ENCODE measurements around the gene OR2T6. TPM values are rescaled to one million over a fixed set of nuclear protein-coding genes. Genes with fewer than 3 reads are reported as not detected.
"Not testable (repeated sequence)": the region's sequence is repeated elsewhere in the genome, so short reads cannot be mapped to it uniquely, and the experiment has no call there.

The OR2T6 gene
- total and polyA plus RNA-seq, 2 donors (not counting 3 experiments of a cell fraction or from before 2014, with no cell fraction given): not detected

- H3K4me1 ChIP-seq (ENCODE audit: control insufficient read depth, extremely low read depth, insufficient read depth, low read length); H3K4me3 ChIP-seq (replicated peaks in 1 of 3; ENCODE audit: insufficient read depth in 1 of 3, low read depth in 1 of 3, low read length in 3 of 3); H4K20me1 ChIP-seq (replicated peaks; ENCODE audit: control insufficient read depth, extremely low read depth, insufficient read depth, low read length); H2AFZ ChIP-seq (ENCODE audit: low read depth, low read length); BruUV-seq (replicated peaks); intact Hi-C loops (cut with micrococcal nuclease); H3K9ac ChIP-seq (replicated peaks; ENCODE audit: extremely low read depth, insufficient read depth, low read length); H3K79me2 ChIP-seq (ENCODE audit: control insufficient read depth, insufficient read depth, low read length); POLR2A ChIA-PET; DNase-seq (ENCODE audit: low read depth, low spot score); H3K4me2 ChIP-seq (ENCODE audit: insufficient read depth, low read length); H3K9me3 ChIP-seq (replicated peaks; ENCODE audit: control insufficient read depth, insufficient read depth, low read length); CTCF ChIA-PET; FAIRE-seq; dilution Hi-C loops (cut with MboI; ENCODE audit: extremely low pct_ligation_motif_present, low sequenced_read_pairs); H3K36me3 ChIP-seq (ENCODE audit: control insufficient read depth in 2 of 2, extremely low read depth in 1 of 2, insufficient read depth in 2 of 2, low read length in 2 of 2); H3K27me3 ChIP-seq (ENCODE audit: control insufficient read depth in 2 of 2, insufficient read depth in 2 of 2, low read length in 2 of 2); H3K9me1 ChIP-seq (replicated peaks; ENCODE audit: control insufficient read depth, extremely low read depth, insufficient read depth, low read length); H3K27ac ChIP-seq (ENCODE audit: insufficient read depth, low read depth, low read length): not testable (repeated sequence)
These were observed 56.1 kb downstream of the OR2T6 start for GRCh38 chr1:248431683-248432082.

- H3K9ac ChIP-seq (replicated peaks; ENCODE audit: extremely low read depth, insufficient read depth, low read length); H3K4me1 ChIP-seq (ENCODE audit: control insufficient read depth, extremely low read depth, insufficient read depth, low read length); FAIRE-seq; H3K27ac ChIP-seq (ENCODE audit: insufficient read depth, low read depth, low read length); H4K20me1 ChIP-seq (replicated peaks; ENCODE audit: control insufficient read depth, extremely low read depth, insufficient read depth, low read length); H3K9me1 ChIP-seq (replicated peaks; ENCODE audit: control insufficient read depth, extremely low read depth, insufficient read depth, low read length); DNase-seq (ENCODE audit: low read depth, low spot score); CTCF ChIA-PET; H2AFZ ChIP-seq (ENCODE audit: low read depth, low read length); H3K9me3 ChIP-seq (replicated peaks; ENCODE audit: control insufficient read depth, insufficient read depth, low read length); POLR2A ChIA-PET; H3K4me3 ChIP-seq (replicated peaks in 1 of 3; ENCODE audit: insufficient read depth in 1 of 3, low read depth in 1 of 3, low read length in 3 of 3); intact Hi-C loops (cut with micrococcal nuclease); dilution Hi-C loops (cut with MboI; ENCODE audit: extremely low pct_ligation_motif_present, low sequenced_read_pairs); H3K36me3 ChIP-seq (ENCODE audit: control insufficient read depth in 2 of 2, extremely low read depth in 1 of 2, insufficient read depth in 2 of 2, low read length in 2 of 2); H3K79me2 ChIP-seq (ENCODE audit: control insufficient read depth, insufficient read depth, low read length); BruUV-seq (replicated peaks); H3K27me3 ChIP-seq (ENCODE audit: control insufficient read depth in 2 of 2, insufficient read depth in 2 of 2, low read length in 2 of 2); H3K4me2 ChIP-seq (ENCODE audit: insufficient read depth, low read length): not testable (repeated sequence)
These were observed 56.7 kb downstream of the OR2T6 start for GRCh38 chr1:248432201-248432600.

GRCh38 chr1:248433811-248434415 lies 58.4 kb downstream of the OR2T6 start:
- H3K9me1 ChIP-seq (replicated peaks; ENCODE audit: control insufficient read depth, extremely low read depth, insufficient read depth, low read length); H3K27me3 ChIP-seq (ENCODE audit: control insufficient read depth in 2 of 2, insufficient read depth in 2 of 2, low read length in 2 of 2); CTCF ChIA-PET; H3K4me1 ChIP-seq (ENCODE audit: control insufficient read depth, extremely low read depth, insufficient read depth, low read length); DNase-seq (ENCODE audit: low read depth, low spot score); H3K9ac ChIP-seq (replicated peaks; ENCODE audit: extremely low read depth, insufficient read depth, low read length); H3K36me3 ChIP-seq (ENCODE audit: control insufficient read depth in 2 of 2, extremely low read depth in 1 of 2, insufficient read depth in 2 of 2, low read length in 2 of 2); H3K4me2 ChIP-seq (ENCODE audit: insufficient read depth, low read length); H2AFZ ChIP-seq (ENCODE audit: low read depth, low read length); BruUV-seq (replicated peaks); H3K79me2 ChIP-seq (ENCODE audit: control insufficient read depth, insufficient read depth, low read length); H3K4me3 ChIP-seq (replicated peaks in 1 of 3; ENCODE audit: insufficient read depth in 1 of 3, low read depth in 1 of 3, low read length in 3 of 3); intact Hi-C loops (cut with micrococcal nuclease); H3K27ac ChIP-seq (ENCODE audit: insufficient read depth, low read depth, low read length); H4K20me1 ChIP-seq (replicated peaks; ENCODE audit: control insufficient read depth, extremely low read depth, insufficient read depth, low read length); POLR2A ChIA-PET; FAIRE-seq; H3K9me3 ChIP-seq (replicated peaks; ENCODE audit: control insufficient read depth, insufficient read depth, low read length); dilution Hi-C loops (cut with MboI; ENCODE audit: extremely low pct_ligation_motif_present, low sequenced_read_pairs): not testable (repeated sequence)

GRCh38 chr1:248434913-248435312 lies 59.4 kb downstream of the OR2T6 start:
- intact Hi-C loops (cut with micrococcal nuclease); CTCF ChIA-PET: not testable (repeated sequence)

More at GRCh38 chr1:248434913-248435312, 59.4 kb downstream of the OR2T6 start:
- H3K4me1 ChIP-seq (ENCODE audit: control insufficient read depth, extremely low read depth, insufficient read depth, low read length); H2AFZ ChIP-seq (ENCODE audit: low read depth, low read length); H3K9me3 ChIP-seq (replicated peaks; ENCODE audit: control insufficient read depth, insufficient read depth, low read length); H3K36me3 ChIP-seq (ENCODE audit: control insufficient read depth in 2 of 2, extremely low read depth in 1 of 2, insufficient read depth in 2 of 2, low read length in 2 of 2); dilution Hi-C loops (cut with MboI; ENCODE audit: extremely low pct_ligation_motif_present, low sequenced_read_pairs); H3K27ac ChIP-seq (ENCODE audit: insufficient read depth, low read depth, low read length); H3K79me2 ChIP-seq (ENCODE audit: control insufficient read depth, insufficient read depth, low read length); H3K9me1 ChIP-seq (replicated peaks; ENCODE audit: control insufficient read depth, extremely low read depth, insufficient read depth, low read length); H3K4me2 ChIP-seq (ENCODE audit: insufficient read depth, low read length); H3K9ac ChIP-seq (replicated peaks; ENCODE audit: extremely low read depth, insufficient read depth, low read length); POLR2A ChIA-PET; FAIRE-seq; H3K27me3 ChIP-seq (ENCODE audit: control insufficient read depth in 2 of 2, insufficient read depth in 2 of 2, low read length in 2 of 2); H3K4me3 ChIP-seq (replicated peaks in 1 of 3; ENCODE audit: insufficient read depth in 1 of 3, low read depth in 1 of 3, low read length in 3 of 3); BruUV-seq (replicated peaks); DNase-seq (ENCODE audit: low read depth, low spot score); H4K20me1 ChIP-seq (replicated peaks; ENCODE audit: control insufficient read depth, extremely low read depth, insufficient read depth, low read length): not testable (repeated sequence)

All from endothelial cell of umbilical vein (primary cell).